GM10248 (cell line): ENCODE data around the gene AMPD1.

Experiments
- CTCF ChIA-PET: fragments of 300-600 bp; sonication (Branson Sonifier 250); formaldehyde crosslinking; extraction: SDS; loops from one replicate; lab custom pipeline; 2021; ENCODE audit warnings: antibody characterized with exemption; lab: Yijun Ruan, JAX
- POLR2A ChIA-PET: fragments of 350-650 bp; sonication (Branson Sonifier 250); formaldehyde crosslinking; extraction: SDS; loops from one replicate; lab custom pipeline; 2020; ENCODE audit warnings: antibody characterized with exemption; lab: Yijun Ruan, JAX
- DNase-seq: peaks from one replicate; pipeline ENCODE4 v3.0.0; 2012; ENCODE audit errors: extremely low spot score
- CTCF ChIP-seq: IDR thresholded peaks from 2 replicates; pipeline ENCODE4 v1.5.1; 2012; ENCODE audit warnings: mild to moderate bottlenecking, low read depth; ENCODE audit errors: extremely low read depth, missing control alignments, control extremely low read depth

Gene AMPD1

GRCh38 chr1:114648503-114648902 is 46.8 kb downstream of the AMPD1 start:
- POLR2A ChIA-PET, result no interaction called here
- CTCF ChIA-PET, result no interaction called here
- no peak for DNase-seq
- no peak for TF ChIP-seq CTCF

GRCh38 chr1:114641377-114641776 is 54.0 kb downstream of the AMPD1 start:
- ChIA-PET POLR2A (no interaction called here), CTCF (interaction anchor here (1.3 kb wide), 1 partner anchor 66 kb away, joined by 4 read pairs; no protein-coding TSS in a partner anchor)
- no peak for DNase-seq
- TF ChIP-seq CTCF, result no peak

GRCh38 chr1:114638910-114639309 is 56.4 kb downstream of the AMPD1 start:
- DNase-seq, result no peak
- ChIA-PET POLR2A (no interaction called here), CTCF (no interaction called here)
- no peak for TF ChIP-seq CTCF

- no peak for TF ChIP-seq CTCF
- DNase-seq, result no peak
- ChIA-PET CTCF (interaction anchor here (1.1 kb wide), 1 partner anchor 12 kb away, joined by 3 read pairs; no protein-coding TSS in a partner anchor), POLR2A (no interaction called here)
These were observed 62.9 kb downstream of the AMPD1 start for GRCh38 chr1:114632427-114632826.

GRCh38 chr1:114627107-114627506 is 68.2 kb downstream of the AMPD1 start:
- ChIA-PET CTCF (interaction anchor here (0.7 kb wide), 1 partner anchor 485 kb away, joined by 3 read pairs; no protein-coding TSS in a partner anchor), POLR2A (no interaction called here)
- no peak for DNase-seq
- TF ChIP-seq CTCF, result no peak

GRCh38 chr1:114623364-114623763 is 72.0 kb downstream of the AMPD1 start:
- ChIA-PET POLR2A (no interaction called here), CTCF (interaction anchor here (1.3 to 1.4 kb wide), 2 partner anchors 8 to 49 kb away, joined by 3 to 4 read pairs; no protein-coding TSS in a partner anchor)

More at GRCh38 chr1:114623364-114623763, 72.0 kb downstream of the AMPD1 start:
- no peak for TF ChIP-seq CTCF
- no peak for DNase-seq
